Measurements from ENCODE around the gene ATP6V0B. TPM values are rescaled to one million over a fixed set of nuclear protein-coding genes. Genes with fewer than 3 reads are reported as not detected.

Gene ATP6V0B
- total and polyA plus RNA-seq, 2 donors (not counting 1 experiment from before 2014, with no cell fraction given): 91.0 to 198 TPM

DNA sequence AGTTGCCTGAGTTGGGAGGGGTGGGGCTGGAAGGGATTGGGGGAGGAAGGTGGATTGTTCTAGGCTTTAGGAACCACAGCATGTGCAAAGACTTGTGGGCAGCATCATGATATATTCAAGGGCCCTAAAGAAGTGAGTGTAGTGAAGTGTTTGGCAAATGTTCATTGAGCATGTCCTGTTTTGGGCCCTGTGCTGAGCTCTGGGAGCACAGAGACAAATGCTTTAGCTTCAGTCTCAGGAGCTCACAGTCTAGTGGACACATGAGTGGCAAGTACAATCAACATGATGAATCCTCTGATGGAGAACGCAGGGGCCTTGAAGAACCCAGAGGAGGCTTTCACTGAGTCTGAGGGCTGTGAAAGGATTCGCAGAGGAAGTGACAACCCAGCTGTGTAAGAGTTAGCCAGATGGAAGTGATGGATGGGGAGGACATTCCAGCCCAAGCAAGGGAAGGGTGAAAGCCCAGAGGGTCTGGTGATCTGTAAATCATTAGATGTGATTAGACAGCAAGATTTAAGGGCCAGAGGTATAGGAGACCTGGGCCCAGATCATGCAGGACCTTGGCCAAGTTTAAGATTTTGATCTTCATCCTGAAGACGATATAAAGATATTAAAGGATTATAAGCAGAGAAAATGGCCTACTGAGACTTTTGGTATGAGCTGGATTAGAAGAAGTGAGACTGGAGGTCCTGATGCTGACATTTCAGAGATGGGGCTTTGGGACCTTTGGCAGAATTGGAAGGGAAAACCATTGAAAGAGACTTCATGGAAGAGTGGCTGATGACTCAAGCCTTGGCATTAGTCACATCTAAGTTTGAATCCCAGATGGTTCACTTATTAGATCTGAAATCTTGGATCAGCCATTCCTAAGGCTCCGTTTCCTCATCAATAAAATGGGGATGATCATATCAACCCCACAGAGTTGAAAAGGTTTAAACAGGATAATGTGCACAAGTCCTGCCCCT lies 23.5 kb upstream of the ATP6V0B start:
- Histone ChIP-seq H3K9me3 (ENCODE audit: control extremely low read depth in 1 of 3, control insufficient read depth in 2 of 3, insufficient read depth in 1 of 3, low read length in 2 of 3) (no peaks in the 10 kb centered on the region), H4K20me1 (ENCODE audit: control insufficient read depth, insufficient read depth, low read length, poor library complexity, severe bottlenecking) (peaks cover 5% of the 10 kb centered on the region), H3K4me2 (replicated peaks; ENCODE audit: low read depth, low read length, poor library complexity, severe bottlenecking) (no peak overlapping the region), H2AFZ (ENCODE audit: insufficient read depth, low read depth, low read length, poor library complexity, severe bottlenecking) (no peak overlapping the region), H3K9ac (ENCODE audit: low read length) (no peak overlapping the region), H3K36me3 (replicated peaks in 1 of 2; ENCODE audit: control extremely low read depth in 1 of 2, control insufficient read depth in 1 of 2, extremely low read depth in 1 of 2, insufficient read depth in 2 of 2, low read length in 1 of 2) (peaks cover 0 to 9% of the 10 kb centered on the region in 2 experiments), H3K4me1 (ENCODE audit: control insufficient read depth in 2 of 2, insufficient read depth in 2 of 2, low read length in 2 of 2) (peaks cover 10 to 17% of the 10 kb centered on the region in 2 donors), H3K4me3 (ENCODE audit: control extremely low read depth in 1 of 5, extremely low read depth in 1 of 5, insufficient read depth in 1 of 5, low read depth in 2 of 5, low read length in 4 of 5) (no peak overlapping the region), H3K27me3 (replicated peaks in 1 of 4; ENCODE audit: control extremely low read depth in 1 of 4, control insufficient read depth in 3 of 4, insufficient read depth in 4 of 4, low read length in 3 of 4) (no peaks in the 10 kb centered on the region), H3K27ac (ENCODE audit: low read length in 2 of 2) (no peak overlapping the region), H3K79me2 (ENCODE audit: control insufficient read depth, insufficient read depth, low read length) (peaks cover 52% of the 10 kb centered on the region)
- CTCF ChIA-PET: interaction anchor here (1.8 kb wide), 1 partner anchor 97 kb away, joined by 5 read pairs; no protein-coding TSS in a partner anchor
- WGBS (ENCODE audit: insufficient coverage): 93% methylated on average over 3 of the region's 4 CpGs
- ATAC-seq (ENCODE audit: low read depth): no peak
- Mint-ChIP-seq H3K27ac (no peak overlapping the region), H3K4me3 (no peak overlapping the region), H3K27me3 (no peaks in the 10 kb centered on the region), H3K9me3 (ENCODE audit: insufficient read depth) (no peaks in the 10 kb centered on the region), H3K4me1 (peaks cover 24% of the 10 kb centered on the region)
- intact Hi-C loops (cut with micrococcal nuclease): no loop called here
- TF ChIP-seq EZH2 (IDR thresholded peaks at IDR 0.05; ENCODE audit: borderline replicate concordance, insufficient read depth, low read depth, low read length, poor library complexity, severe bottlenecking): no peak
- TF ChIP-seq, protein P1, sequence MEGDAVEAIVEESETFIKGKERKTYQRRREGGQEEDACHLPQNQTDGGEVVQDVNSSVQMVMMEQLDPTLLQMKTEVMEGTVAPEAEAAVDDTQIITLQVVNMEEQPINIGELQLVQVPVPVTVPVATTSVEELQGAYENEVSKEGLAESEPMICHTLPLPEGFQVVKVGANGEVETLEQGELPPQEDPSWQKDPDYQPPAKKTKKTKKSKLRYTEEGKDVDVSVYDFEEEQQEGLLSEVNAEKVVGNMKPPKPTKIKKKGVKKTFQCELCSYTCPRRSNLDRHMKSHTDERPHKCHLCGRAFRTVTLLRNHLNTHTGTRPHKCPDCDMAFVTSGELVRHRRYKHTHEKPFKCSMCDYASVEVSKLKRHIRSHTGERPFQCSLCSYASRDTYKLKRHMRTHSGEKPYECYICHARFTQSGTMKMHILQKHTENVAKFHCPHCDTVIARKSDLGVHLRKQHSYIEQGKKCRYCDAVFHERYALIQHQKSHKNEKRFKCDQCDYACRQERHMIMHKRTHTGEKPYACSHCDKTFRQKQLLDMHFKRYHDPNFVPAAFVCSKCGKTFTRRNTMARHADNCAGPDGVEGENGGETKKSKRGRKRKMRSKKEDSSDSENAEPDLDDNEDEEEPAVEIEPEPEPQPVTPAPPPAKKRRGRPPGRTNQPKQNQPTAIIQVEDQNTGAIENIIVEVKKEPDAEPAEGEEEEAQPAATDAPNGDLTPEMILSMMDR (IDR thresholded peaks at IDR 0.05): no peak
- DNase-seq: no peak
- POLR2A ChIA-PET: no interaction called here

Data from B cell (primary cell).